Stimulated activated CD4-positive, alpha-beta T cell treated with anti-CD3 and anti-CD28 coated beads, Interleukin-12 subunit alpha, Interleukin-12 subunit beta, amount 100 ng/mL, for 4 hours (primary cell): ENCODE measurements around the gene LIAS.
A peak's percentile ranks its signal among the peaks of the same experiment; 100 is the strongest.
"Not testable (repeated sequence)": the region's sequence is repeated elsewhere in the genome, so short reads cannot be mapped to it uniquely, and the experiment has no call there.

Experiments
- DNase-seq: peaks from one replicate; pipeline ENCODE4 v3.0.0-alpha.2; 2020

Gene LIAS

DNA sequence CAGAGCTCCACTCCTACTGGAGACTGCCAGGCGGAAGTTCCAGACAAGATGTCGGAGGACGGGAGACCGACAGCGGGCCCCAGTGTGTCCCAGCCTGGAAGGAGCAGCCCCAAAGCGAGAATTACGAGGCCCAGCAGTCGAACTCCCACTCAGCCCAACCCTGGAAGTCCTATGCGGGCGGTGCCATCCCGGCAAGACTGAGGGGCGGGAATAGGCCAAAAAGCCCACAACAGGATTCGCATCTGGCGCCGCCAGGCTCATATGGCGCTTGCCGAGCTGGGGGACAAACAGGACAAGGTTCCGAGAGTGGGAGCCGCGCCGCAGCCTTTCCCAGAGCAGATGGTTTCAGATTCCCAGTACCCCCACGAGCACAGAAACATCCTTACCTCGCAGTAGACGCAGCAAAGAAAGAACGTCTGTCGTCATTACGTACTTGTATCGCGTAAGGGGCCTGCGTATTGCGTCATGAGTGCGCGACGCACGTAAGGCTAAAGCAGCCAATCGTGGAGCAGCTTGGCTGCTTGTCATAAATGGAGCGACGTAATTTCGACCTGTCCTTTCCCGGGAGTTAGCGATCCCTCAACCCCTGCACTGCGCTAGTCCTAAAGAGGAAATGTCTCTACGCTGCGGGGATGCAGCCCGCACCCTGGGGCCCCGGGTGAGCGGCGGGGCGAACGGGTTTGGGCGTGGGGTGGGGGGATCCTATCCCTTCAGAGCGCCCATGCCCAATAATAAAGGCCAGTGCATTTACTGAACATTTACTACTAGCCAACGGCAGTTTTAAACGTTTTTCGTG is at the start of gene LIAS, which contains the start of gene RPL9:
Gene LIAS, plus strand, starts transcription at position 552 of the 796 bp plus-strand sequence. Its CDS starts 62 bp downstream, at position 614.
Gene RPL9, minus strand, starts transcription at position 418 of the 796 bp plus-strand sequence. CDS start 483 bp downstream, outside the sequence.
- peak; percentile 86 for DNase-seq

DNA sequence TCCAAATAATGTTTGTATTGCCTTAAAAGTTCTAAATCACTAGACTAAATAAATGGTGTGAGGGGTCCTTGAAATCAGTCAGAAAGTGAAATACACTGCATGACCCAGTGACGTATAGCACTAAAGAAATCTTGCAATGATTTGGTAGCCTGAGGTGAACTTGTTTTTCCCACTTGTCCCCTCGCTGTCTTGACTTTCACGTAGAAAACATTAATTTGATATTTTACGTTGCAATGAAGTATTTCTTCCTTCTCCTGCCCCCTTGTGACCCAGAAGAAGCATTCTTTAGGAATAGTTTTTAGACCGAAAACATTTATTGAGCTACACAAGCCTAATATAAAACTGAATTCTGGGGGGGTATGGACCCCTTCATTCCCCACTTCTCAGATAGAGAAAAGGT is 48.4 kb upstream of the LIAS start:
- no peak for DNase-seq

DNA sequence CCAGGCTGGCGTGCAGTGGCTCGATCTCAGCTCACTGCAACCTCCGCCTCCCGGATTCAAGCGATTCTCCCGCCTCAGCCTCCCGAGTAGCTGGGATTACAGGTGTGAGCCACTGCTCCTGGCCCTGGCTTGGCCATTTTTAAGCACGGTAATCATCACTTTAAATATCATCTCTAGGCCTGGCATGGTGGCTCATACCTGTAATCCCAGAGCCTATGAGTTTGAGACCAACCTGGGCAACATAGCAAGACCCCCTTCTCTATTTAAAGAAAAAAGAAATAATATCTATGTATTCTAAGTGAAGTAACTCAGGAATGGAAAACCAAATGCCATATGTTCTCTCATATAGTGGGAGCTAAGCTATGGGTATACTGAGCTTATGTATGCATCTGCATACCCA is 47.3 kb upstream of the LIAS start:
- DNase-seq, result not testable (repeated sequence)

DNA sequence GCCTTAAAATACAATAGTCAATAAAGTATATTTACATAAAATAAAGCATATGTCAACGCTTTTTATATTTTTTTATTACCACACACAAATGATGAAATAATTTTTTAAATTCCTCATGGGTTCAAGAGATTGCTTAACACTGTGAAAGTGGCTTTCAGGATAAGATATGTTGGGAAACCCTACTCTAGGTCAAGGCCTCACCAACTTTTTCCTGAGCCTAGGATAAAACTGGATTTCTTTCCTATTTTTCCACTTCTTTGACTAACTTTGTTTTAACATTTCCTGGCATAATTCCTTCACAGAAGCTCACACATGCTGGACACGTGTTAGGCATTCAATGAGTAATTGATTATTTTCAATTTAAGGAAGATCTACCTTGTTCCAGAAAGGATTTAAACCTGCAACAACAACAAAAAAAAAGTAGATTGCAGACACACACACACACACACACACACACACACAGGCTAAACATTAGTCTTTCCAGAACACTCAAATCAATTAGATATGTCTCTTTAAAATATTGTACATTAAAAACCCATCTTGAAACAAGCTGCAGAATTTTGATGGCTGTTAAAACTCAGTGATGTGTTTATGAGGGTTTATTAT is 43.1 kb upstream of the LIAS start:
- DNase-seq, result no peak

DNA sequence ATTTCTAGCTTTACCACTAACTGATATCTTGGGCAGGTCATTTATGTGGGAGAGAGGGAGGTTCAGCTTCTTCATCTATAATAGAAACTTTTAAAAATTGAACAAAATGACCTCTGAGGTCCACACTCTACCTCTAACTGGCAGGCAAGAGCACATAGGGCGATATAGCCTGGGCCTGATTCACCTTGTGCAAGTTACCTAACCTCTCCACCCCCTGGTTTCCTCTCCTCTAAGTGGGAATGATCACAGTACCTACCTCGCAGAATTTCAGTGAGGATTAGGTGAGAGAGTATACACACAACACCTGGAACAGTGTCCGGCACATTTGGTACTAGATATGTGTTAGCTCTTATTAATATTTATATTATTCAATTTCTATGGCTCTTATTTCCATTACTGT is 36.6 kb upstream of the LIAS start:
- DNase-seq, result no peak

DNA sequence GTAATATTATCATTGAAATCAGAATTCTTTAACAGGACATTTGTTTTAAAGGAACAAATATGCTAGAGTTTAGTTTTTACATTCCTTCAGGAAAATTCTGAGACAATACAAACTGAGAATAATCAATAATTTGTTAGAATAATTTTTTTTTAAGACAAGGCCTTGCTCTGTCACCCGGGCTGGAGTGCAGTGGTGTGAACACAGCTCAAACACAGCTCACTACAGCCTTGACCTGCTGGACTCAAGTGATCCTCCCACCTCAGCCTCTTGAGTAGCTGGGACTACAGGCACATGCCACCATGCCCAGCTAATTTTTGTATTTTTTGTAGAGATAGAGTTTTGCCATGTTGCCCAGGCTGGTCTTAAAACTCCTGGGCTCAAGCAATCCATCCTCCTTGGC is 33.6 kb upstream of the LIAS start:
- DNase-seq, result not testable (repeated sequence)

DNA sequence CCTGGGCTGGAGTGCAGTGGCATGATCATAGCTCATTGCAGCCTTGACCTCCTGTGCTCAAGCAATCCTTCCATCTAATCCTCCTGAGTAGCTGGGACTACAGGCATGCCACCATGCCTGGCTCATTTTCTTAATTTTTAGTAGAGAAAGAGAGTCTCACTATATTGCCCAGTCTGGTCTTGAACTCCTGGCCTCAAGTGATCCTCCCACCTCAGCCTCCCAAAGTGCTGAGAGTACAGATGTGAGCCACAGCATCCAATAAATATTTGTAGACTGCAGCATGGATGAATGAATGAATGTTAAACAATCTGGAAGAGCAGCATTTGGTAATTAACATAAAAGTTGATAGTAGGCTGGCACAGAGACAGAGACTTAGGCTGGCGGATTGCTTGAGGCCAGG is 32.1 kb upstream of the LIAS start:
- no peak for DNase-seq

DNA sequence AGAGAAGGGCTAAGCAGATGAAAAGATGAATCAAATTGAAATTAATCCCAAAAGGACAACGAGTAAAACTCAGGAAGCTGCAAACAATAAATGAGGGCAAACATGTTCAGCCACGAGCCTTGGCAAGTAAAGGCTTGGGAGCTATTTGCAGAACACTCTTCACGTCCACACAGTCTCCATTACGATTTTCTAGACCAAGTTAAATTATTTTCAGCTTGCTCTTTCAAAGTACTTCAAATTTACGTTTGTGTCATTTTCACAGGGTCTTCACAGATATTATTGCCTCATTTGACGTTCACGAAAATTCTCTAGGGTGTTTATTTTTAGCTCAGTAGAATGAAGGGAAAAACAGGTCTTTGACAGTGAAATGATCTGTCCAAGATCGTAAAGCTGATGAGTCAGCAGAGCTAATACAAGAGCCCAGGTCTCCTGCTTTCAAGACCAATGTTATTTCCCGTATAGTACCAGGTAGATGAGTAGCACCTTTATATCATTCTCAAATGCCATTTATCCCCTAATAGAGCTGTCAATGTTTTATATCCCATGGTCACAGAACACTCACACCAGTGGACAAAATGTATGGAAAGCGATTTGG is 31.2 kb upstream of the LIAS start:
- DNase-seq, result no peak

DNA sequence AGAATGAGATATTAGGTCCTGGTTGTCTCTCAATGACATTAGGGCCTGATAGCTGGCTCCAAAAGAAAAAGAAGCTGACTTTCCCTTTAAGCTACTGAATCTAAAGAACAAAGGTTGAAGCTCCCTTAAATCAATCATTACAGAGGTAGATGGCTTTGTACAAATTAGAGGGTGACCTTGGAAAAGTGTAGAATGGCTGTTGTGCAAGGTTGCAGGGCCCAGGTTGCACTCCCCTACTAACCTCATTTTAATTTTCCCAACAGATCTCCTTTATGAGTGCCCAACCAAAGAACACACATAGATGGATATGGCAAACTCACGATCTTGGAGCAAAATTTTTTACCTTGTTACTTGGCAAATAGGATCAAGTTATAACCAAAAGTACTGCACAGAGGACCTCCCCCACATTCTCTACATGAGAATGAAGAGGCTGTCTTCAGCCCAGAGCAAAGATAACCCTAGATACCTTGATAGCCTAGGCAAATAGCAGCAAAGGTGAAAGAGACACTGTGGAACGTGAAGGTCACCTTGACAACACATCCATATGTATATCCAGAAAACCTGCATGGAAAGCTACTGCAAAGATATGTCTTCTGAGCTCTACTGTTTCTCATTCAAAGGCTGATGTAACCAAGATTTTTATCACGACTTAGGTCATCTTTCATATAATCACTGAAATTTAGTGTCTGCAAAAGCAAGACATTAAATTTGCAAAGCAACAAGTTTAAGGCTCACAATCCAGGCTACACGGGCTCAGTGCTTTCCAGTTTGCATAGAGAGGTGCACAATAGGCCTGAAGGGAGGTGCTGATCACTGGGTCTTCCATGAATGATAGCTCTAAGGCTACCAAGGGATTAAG is 29.2 kb upstream of the LIAS start:
- DNase-seq, result no peak

DNA sequence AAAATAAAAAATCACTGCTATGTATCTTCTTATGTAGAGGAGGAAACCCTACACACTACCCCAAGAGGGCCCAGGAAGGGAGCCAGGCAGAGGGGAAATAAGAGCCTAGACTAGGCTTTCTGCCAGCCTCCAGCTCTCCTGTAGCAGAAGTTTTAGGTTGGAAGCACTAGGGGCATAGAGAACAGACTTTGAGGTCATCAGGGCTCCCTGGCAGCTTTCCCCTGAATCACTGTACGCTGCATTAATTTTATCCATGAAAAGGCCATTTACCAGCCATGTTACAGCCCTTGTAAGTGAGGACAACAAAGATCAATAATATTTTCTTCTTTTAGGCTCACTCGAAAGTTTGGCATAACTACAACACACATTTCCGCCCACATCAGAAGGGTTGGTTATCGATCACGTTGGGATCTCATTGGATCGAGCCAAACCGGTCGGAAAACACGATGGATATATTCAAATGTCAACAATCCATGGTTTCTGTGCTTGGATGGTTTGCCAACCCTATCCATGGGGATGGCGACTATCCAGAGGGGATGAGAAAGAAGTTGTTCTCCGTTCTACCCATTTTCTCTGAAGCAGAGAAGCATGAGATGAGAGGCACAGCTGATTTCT is 24.9 kb upstream of the LIAS start:
- DNase-seq, result no peak

DNA sequence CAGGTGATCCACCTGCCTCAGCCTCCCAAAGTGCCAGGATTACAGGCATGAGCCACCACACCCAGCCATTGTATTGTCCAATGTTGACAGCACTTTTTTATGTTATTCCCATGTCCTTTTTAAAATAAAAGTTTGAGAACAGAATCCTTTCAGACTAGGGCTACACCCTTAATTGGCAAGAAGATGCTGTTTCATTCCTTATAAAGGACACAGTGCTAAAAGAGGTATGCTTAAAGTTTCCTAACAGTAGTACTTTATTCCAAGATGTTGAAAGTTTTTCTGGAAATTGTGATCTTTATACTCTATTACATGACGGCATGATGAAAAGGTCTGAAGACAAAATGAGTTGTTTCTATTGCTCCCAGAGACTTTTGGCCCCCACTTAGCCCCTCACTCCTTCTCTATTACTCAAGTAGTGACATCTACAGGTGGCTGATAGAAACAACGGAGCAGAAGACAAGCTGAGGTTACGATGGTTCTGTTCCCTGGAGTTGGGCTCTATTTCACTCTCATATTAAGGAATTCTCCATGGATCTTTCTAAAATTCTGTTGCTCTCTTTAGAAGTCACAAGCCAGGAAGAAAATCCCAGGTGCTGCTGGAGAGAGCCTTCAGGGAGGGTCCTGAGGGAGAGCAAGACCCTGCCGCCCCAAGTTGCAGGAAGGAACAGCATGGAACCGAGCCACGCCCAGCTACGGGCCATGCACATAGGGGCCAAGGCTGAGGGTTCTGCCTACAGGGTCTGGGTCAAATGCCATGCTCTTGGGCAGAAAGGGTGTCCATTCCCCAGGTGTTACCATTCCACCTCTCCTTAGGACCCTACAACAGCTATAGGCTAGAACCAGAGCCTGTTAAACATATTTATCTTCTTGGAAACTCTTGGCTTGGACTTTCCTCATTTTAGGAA is 22.9 kb upstream of the LIAS start:
- no peak for DNase-seq

DNA sequence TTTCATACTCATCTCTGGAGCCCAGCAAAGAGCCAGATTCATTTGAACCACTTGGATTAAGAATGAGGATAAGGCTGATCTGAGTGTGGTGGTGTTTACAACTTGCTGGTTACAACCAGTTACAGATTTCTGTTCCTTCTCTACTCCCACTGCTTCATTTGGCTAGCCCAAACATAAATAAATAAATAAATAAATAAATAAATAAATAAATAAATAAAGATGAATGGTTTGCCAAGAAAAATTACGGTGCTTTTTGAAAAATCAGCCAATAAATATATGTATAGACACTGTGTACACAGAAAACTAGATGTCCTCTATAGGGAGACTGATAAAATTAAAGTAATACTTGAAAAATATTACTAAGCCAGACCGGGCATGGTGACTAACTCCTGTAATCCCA is 17.3 kb upstream of the LIAS start:
- no peak for DNase-seq

DNA sequence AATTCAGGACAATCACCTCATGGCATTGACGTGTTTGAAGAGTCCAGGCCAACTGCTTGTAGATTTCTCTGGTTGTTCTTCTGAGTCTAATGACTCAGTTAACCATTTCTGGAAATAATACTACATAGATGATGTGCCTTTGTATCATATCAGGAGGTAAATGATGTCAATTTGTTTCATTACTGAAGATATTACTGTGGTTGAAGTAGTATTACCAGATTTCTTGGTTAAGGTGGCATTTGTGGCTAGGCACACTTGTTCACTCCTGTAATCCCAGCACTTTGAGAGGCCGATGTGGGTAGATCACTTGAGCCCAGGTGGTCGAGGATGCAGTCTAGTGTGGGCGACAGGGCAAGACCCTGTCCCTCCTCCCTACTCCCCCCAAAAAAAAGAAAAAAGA is 15.9 kb upstream of the LIAS start:
- DNase-seq, result no peak

DNA sequence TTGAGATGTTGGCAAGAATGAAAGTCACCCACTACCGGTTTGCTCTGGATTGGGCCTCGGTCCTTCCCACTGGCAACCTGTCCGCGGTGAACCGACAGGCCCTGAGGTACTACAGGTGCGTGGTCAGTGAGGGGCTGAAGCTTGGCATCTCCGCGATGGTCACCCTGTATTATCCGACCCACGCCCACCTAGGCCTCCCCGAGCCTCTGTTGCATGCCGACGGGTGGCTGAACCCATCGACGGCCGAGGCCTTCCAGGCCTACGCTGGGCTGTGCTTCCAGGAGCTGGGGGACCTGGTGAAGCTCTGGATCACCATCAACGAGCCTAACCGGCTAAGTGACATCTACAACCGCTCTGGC is 12.4 kb upstream of the LIAS start:
- no peak for DNase-seq

DNA sequence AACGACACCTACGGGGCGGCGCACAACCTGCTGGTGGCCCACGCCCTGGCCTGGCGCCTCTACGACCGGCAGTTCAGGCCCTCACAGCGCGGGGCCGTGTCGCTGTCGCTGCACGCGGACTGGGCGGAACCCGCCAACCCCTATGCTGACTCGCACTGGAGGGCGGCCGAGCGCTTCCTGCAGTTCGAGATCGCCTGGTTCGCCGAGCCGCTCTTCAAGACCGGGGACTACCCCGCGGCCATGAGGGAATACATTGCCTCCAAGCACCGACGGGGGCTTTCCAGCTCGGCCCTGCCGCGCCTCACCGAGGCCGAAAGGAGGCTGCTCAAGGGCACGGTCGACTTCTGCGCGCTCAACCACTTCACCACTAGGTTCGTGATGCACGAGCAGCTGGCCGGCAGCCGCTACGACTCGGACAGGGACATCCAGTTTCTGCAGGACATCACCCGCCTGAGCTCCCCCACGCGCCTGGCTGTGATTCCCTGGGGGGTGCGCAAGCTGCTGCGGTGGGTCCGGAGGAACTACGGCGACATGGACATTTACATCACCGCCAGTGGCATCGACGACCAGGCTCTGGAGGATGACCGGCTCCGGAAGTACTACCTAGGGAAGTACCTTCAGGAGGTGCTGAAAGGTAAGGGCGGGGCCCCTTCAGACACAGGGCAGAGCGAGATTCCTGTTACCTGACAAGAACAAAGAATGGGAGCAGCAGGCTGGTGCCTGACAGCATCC is 11.8 kb upstream of the LIAS start:
- DNase-seq, result peak; percentile 32

DNA sequence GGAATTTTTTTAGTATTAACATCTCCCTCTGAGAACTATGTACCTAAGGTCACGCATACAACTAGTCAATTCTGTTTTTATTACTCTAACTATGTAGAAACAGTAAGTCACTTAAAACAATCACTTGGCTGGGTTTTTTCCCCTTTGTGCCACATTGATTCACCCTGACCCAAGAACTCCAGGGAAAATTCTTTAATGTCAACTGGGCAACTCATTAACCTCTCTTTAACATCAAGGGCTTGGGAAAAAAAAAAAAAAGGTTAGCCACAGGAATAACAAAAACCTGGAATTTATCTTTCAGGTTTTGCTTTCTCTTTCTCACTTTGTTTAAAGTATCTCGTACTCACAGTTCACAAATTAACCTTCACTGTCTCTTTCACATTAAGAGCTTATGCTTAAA is 8.2 kb upstream of the LIAS start:
- no peak for DNase-seq

DNA sequence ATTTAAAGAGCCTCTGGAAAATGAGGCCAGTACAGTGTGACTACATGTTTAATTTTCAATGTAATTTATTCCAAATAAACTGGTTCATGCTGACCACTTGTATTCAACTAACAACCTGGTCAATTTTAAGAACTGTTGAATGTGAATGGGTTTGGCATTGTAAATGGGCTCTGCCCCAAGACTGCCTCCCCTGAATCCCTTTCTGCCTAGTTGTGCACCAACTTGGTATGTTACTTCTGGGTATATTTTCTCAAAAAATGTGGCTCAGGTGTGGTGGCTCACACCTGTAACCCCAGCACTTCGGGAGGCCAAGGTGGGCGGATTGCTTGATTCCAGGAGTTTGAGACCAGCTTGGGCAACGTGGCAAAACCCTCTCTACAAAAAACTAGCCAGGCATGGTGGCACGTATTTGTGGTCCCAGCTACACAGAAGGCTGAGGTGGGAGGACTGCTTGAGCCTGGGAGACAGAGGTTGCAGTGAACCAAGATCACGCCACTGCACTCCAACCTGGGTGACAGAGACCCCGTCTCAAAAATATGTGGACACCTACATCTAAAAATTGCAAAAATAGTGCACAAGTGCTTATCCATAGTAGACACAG is 7.3 kb upstream of the LIAS start:
- DNase-seq, result no peak

DNA sequence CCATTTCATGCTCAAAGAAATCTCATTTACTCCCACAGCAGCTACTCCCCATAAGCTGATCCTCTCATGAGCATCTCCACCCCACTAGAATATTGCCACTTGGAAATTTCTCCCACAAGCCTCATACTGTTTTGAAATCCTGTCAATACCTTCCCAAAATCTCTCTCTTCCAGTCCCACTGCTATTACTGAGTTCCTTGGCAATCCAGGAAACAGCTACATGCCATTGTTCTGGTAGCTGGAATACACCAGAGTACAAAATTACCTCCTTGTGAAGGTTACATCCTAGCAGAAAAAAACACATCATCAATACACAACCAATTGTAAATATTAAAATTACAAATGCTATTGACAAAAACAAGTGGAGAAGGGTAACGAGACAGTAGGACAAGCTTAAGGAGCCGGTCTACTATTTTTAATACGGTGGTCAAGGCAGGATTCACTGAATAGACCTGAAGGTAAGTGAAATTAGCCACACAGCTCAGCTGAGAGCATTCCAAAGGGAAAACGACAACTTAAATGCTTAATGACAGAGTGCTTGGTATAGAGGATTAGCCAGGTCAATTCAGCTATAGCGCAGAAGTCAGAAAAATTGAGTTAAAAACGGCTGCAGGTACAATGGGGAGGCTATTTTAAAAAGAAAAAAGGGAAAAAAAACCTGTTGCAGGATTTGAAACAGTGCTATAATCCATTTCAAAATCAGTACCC is 6.5 kb upstream of the LIAS start:
- no peak for DNase-seq

DNA sequence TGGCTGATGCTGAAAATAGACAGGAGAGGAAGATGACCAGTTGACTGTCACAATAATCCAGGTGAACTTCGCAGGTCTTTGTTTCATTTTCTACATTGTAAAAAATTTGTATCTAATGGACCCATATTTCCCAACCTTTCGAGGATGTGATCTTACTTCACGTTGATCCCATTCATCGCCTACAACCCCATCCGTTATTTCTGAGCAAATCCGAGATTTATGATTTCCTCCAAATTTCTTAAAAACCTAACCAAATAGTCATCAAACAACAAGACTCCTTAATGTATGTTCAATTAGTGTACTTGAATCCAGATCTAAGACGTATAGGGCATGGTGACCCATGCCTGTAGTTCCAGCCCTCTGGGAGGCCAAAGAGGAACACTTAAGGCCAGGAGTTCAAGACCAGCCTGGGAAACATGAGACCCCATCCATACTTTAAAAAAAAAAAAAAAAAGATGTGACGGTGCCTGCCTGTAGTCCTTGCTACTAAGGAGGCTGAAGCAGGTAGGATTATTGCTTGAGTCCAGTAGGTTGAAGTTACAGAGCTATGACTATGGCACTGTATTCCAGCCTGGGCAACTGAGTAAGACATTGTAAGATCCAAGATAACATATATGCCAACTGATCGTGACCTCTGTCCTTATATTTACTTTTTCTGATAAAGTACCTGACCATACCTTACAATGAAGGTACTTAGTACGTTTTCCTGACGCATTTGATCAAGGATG is 5.8 kb upstream of the LIAS start:
- no peak for DNase-seq
